HEK293T (cell line): ENCODE data around the gene LPCAT1.

ENCODE experiments used
- CTCF ChIA-PET: fragments of 350-600 bp; formaldehyde crosslinking; extraction: SDS; loops from one replicate; lab custom pipeline; 2021; ENCODE audit warnings: antibody characterized with exemption, inconsistent platforms; lab: Yijun Ruan, JAX
- POLR2A ChIA-PET: fragments of 350-600 bp; formaldehyde crosslinking; extraction: SDS; loops from one replicate; lab custom pipeline; 2020; ENCODE audit warnings: antibody characterized with exemption, inconsistent platforms; lab: Yijun Ruan, JAX
- DNase-seq: peaks from one replicate; pipeline ENCODE4 v3.0.0; 2012; ENCODE audit warnings: mixed read lengths; ENCODE audit errors: extremely low spot score
- ARNT ChIP-seq: fragments of 450-650 bp; IDR thresholded peaks from 2 replicates; pipeline ENCODE4 v1.6.1; 2017; ENCODE audit warnings: mild to moderate bottlenecking
- BHLHE40 ChIP-seq: fragments of 450-650 bp; IDR thresholded peaks from 2 replicates; pipeline ENCODE4 v1.6.1; 2016; ENCODE audit warnings: mild to moderate bottlenecking, moderate library complexity, borderline replicate concordance
- CTBP1 ChIP-seq: fragments of 450-650 bp; IDR thresholded peaks from 2 replicates; pipeline ENCODE4 v1.6.1; 2016; ENCODE audit warnings: borderline replicate concordance
- ELF4 ChIP-seq: fragments of 450-650 bp; IDR thresholded peaks from 2 replicates; pipeline ENCODE4 v1.6.1; 2017; ENCODE audit warnings: antibody characterized with exemption
- FOXA1 ChIP-seq: fragments of 450-650 bp; IDR thresholded peaks from 2 replicates; pipeline ENCODE4 v1.6.1; 2016; ENCODE audit warnings: mild to moderate bottlenecking
- FOXK2 ChIP-seq: fragments of 450-650 bp; IDR thresholded peaks from 2 replicates; pipeline ENCODE4 v1.6.1; 2016; ENCODE audit warnings: mild to moderate bottlenecking
- FOXM1 ChIP-seq: fragments of 450-650 bp; IDR thresholded peaks from 2 replicates; pipeline ENCODE4 v1.6.1; 2017; ENCODE audit warnings: mild to moderate bottlenecking, borderline replicate concordance
- HDGF ChIP-seq: fragments of 450-650 bp; IDR thresholded peaks from 2 replicates; pipeline ENCODE4 v1.6.1; 2017; ENCODE audit warnings: antibody characterized with exemption, borderline replicate concordance
- L3MBTL2 ChIP-seq: fragments of 450-650 bp; conservative IDR thresholded peaks from 2 replicates; pipeline ENCODE4 v1.6.1; 2016; ENCODE audit warnings: mild to moderate bottlenecking
- LEF1 ChIP-seq: fragments of 450-650 bp; IDR thresholded peaks from 2 replicates; pipeline ENCODE4 v1.6.1; 2017; ENCODE audit warnings: mild to moderate bottlenecking, borderline replicate concordance
- NFRKB ChIP-seq: fragments of 450-650 bp; IDR thresholded peaks from 2 replicates; pipeline ENCODE4 v1.6.1; 2016; ENCODE audit warnings: mild to moderate bottlenecking, moderate library complexity
- SP1 ChIP-seq: fragments of 450-650 bp; IDR thresholded peaks from 2 replicates; pipeline ENCODE4 v1.6.1; 2017
- SUZ12 ChIP-seq: fragments of 450-650 bp; IDR thresholded peaks from 2 replicates; pipeline ENCODE4 v1.6.1; 2016; ENCODE audit warnings: mild to moderate bottlenecking
- TARDBP ChIP-seq: fragments of 450-650 bp; IDR thresholded peaks from 2 replicates; pipeline ENCODE4 v1.6.1; 2016
- ZNF384 ChIP-seq: fragments of 450-650 bp; IDR thresholded peaks from 2 replicates; pipeline ENCODE4 v1.6.1; 2016
- TF ChIP-seq, protein P1 (sequence below): fragments of 450-650 bp; IDR thresholded peaks from 2 replicates; pipeline ENCODE4 v1.6.1; 2016

The LPCAT1 gene

DNA sequence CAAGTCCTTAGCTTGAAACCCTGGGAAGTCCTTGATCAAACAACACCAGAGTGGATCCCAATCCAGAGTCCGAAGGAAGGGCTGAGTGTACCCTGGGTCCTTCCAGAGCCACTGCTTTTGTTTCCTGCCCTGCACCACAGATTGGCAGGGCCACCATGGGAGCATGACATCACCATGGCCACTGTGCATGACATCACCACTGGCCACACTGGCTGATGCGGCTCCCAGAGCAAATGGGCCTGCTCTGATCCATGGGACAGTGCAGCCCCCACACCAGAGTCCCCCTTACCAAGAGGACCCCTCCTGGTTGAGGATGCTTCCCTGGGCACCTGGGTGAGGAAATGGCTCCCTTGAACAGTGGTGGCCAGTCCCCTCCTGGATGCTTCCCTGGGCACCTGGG is 88.4 kb downstream of the LPCAT1 start:
- POLR2A ChIA-PET = no interaction called here
- no peak for DNase-seq
- TF ChIP-seq HDGF = no peak
- no peak for TF ChIP-seq FOXK2
- TF ChIP-seq ARNT = no peak
- no peak for TF ChIP-seq L3MBTL2
- CTCF ChIA-PET = interaction anchor here (0.6 kb wide), 1 partner anchor 328 kb away, joined by 3 read pairs; no protein-coding TSS in a partner anchor

DNA sequence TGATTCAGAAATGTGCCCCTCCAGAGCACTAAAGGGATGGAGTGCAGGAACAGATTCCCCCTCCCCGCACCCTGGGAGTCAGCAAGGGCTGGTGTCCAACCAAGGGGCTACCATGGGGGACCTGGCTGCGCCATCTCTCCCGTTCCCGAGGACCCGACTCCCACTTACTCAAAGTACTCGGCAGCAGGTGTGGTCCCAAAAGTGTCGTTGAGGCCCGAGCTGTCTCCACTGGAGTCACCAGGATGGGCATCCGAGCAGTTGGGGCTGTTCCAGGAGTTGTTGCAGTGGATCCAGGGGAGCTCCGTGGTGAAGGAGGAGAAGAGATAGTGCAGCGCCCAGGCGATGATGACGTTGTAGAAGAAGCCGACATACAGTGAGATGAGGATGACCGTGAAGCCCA is 91.5 kb downstream of the LPCAT1 start:
- CTCF ChIA-PET = no interaction called here
- POLR2A ChIA-PET = no interaction called here
- no peak for TF ChIP-seq LEF1
- TF ChIP-seq NFRKB = no peak
- no peak for TF ChIP-seq ARNT
- TF ChIP-seq SUZ12 = no peak
- TF ChIP-seq, protein P1, sequence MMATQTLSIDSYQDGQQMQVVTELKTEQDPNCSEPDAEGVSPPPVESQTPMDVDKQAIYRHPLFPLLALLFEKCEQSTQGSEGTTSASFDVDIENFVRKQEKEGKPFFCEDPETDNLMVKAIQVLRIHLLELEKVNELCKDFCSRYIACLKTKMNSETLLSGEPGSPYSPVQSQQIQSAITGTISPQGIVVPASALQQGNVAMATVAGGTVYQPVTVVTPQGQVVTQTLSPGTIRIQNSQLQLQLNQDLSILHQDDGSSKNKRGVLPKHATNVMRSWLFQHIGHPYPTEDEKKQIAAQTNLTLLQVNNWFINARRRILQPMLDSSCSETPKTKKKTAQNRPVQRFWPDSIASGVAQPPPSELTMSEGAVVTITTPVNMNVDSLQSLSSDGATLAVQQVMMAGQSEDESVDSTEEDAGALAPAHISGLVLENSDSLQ = no peak
- no peak for TF ChIP-seq HDGF
- no peak for TF ChIP-seq ELF4
- TF ChIP-seq L3MBTL2 = no peak
- no peak for TF ChIP-seq FOXK2
- TF ChIP-seq CTBP1 = no peak
- TF ChIP-seq FOXM1 = no peak
- TF ChIP-seq FOXA1 = no peak
- TF ChIP-seq TARDBP = no peak
- no peak for TF ChIP-seq ZNF384
- TF ChIP-seq SP1 = no peak
- no peak for TF ChIP-seq BHLHE40
- DNase-seq = no peak

DNA sequence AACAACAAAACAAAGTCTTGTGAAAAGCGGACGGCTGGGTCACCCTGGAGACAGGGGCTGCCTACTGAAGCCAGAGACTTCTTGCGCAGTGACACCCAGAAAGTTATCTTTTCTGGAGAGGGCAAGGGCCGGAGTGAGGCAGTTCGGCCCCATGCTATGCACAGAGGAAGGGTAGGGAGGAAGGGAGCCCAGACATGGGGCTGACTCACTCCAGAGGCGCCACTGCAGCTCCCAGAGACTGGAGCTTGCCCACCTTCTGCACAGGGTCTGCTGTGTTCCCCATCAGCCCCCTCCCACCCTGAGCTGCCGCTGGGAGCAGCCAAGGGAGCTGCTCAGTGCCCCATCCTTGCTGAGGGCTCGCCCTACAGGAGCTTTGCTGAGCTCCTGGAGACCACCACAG is 91.9 kb downstream of the LPCAT1 start:
- no peak for DNase-seq
- TF ChIP-seq CTBP1 = no peak
- no peak for TF ChIP-seq NFRKB
- TF ChIP-seq ZNF384 = no peak
- TF ChIP-seq TARDBP = no peak
- no peak for TF ChIP-seq SUZ12
- TF ChIP-seq FOXA1 = no peak
- TF ChIP-seq L3MBTL2 = no peak
- no peak for TF ChIP-seq HDGF
- no peak for TF ChIP-seq LEF1
- POLR2A ChIA-PET = no interaction called here
- CTCF ChIA-PET = no interaction called here

DNA sequence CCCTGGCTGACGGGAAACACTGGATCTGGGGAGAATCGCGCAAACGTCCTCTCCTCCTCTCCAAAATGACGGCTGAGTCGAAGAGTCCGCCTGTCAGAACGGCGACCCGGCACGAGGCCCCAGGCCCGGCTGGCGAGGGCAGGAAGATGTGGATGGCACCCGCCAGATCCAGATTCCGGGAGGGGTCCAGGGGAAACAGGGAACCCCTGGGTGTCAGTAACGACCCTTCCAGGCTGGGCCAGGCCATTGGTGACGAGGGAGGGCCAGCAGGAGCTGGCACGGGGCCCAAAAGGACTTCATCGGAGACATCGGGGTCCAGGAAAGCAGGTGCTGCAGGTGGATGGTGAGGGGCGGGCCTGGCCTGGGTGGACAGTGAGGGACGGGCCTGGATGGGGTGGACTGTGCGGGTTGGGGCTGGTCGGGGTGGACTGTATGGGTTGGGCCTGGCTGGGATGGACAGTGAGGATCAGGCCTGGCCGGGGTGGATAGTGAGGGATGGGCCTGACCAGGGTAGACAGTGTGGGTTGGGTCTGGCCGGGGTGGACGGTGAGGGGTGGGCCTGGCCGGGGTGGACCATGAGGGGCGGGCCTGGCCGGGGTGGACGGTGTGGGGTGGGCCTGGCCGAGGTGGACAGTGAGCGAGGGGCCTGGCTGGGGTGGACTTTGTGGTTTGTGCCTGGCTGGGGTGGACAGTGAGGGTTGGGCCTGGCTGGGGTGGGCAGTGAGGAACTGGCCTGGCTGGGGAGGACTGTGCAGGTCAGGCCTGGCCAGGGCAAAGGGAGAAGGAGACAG is 92.5 kb downstream of the LPCAT1 start:
- no peak for DNase-seq
- ChIA-PET CTCF (no interaction called here), POLR2A (no interaction called here)
- TF ChIP-seq FOXA1 (no peak), ELF4 (no peak), L3MBTL2 (no peak), TARDBP (no peak), FOXK2 (no peak), ARNT (no peak), SUZ12 (no peak)

DNA sequence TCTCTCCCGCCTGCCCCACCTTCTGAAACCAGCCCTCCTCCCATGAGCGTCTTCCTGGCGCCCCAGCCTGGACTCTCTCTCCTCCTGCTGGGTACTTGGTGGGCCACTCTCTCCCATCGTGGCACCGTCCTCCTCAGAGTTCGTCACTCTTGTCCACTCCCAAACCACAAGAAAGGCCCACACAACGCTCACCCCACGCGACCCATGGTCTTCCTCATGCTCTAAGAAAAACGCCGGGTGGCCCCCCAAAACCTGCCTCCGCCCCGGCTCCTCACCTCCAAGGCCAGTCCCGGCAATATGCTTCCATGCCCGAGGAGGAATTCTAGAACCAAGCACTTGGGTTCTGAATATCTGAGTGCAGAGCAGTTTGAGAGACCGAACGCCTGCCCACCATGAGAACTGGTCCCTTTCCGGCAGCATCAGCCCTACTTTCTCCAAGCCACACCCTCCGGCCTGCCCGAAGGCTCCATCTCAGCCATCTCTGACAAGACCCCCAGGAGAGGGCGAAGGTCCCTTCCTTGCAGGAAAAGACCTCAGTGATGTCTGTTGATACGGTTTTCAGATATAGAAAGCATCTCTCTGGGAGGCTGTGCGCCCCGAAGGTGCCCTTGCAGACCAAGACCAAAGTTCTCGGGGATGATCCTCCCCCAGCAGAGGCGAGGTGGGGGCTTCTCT is 93.5 kb downstream of the LPCAT1 start:
- no peak for TF ChIP-seq ZNF384
- TF ChIP-seq SP1 = no peak
- no peak for TF ChIP-seq SUZ12
- no peak for DNase-seq
- POLR2A ChIA-PET = no interaction called here
- CTCF ChIA-PET = no interaction called here

DNA sequence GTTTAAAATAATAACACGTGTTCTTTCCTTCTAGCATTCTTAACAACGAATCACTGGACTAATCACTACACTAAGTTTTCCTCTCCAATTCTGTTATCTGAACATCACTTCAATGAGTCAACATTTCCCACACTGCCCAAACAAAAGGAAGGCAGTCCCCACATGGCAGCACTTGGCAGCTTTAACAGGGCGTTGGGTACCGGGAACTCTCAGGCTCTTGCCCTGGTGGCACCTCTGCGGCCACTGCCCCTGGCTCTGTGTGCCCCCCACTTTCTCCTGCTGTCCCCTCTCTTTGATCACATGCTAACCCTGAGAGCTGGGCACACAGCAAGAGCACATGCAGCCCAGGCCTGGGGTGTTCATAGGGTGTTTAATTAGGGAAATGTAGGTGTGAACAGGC is 94.3 kb downstream of the LPCAT1 start:
- TF ChIP-seq LEF1 (no peak), ELF4 (no peak)
- CTCF ChIA-PET = no interaction called here

DNA sequence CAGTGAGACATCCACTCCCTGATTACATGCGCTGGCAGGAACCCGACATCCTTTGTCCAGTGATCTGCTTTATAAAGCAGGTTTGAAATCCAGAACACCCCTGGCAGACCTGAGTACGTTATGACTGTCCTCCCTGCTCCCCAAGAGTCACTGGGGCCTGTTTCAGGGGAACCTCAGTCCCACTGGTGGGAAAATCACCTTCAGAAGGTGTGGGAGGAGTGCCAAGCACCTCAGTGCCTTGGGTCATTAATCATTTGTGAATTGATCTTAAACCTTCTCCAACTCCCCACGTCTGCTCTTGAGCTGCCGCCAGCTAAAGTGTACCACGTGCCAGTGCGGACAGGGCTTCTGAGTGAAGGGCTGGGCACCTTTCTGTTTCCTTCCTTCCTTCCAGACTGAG is 94.7 kb downstream of the LPCAT1 start:
- ChIA-PET POLR2A (no interaction called here), CTCF (no interaction called here)
- no peak for DNase-seq
- TF ChIP-seq ARNT = no peak
- TF ChIP-seq CTBP1 = no peak
- no peak for TF ChIP-seq NFRKB
- TF ChIP-seq, protein P1 = no peak

More for the DNA sequence above, 94.3 kb downstream of the LPCAT1 start:
- POLR2A ChIA-PET = no interaction called here
- DNase-seq = no peak

DNA sequence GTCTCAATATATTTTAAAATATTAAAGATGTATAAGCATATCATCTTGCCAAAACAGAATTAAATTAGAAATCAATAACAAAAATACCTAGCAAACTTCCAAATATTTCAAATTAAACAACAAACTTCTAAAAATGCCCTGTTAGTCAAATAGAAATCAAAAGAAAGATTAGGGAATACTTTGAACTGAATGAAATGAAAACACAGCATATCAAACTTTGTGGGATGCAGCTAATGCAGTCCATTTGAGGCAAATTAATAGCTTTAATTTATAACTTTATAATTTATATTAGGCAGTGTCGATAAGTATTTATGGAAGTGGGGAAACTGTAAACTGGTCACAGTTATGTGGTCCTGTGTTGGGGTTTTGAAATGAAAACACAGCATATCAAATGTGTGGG is 95.7 kb downstream of the LPCAT1 start:
- TF ChIP-seq ARNT (no peak), SUZ12 (no peak), TARDBP (no peak), ELF4 (no peak), ZNF384 (no peak), CTBP1 (no peak), FOXM1 (no peak), FOXK2 (no peak), L3MBTL2 (no peak), HDGF (no peak), LEF1 (no peak), SP1 (no peak), NFRKB (no peak), BHLHE40 (no peak), FOXA1 (no peak)
- TF ChIP-seq, protein P1 = no peak
- CTCF ChIA-PET = no interaction called here
- POLR2A ChIA-PET = no interaction called here

More for the DNA sequence above, 95.7 kb downstream of the LPCAT1 start:
- no peak for DNase-seq
